ENCODE measurements around the gene PRRC2A. TPM values are rescaled to one million over a fixed set of nuclear protein-coding genes. Genes with fewer than 3 reads are reported as not detected.
A peak's percentile ranks its signal among the peaks of the same experiment; 100 is the strongest.

Gene PRRC2A
- polyA plus RNA-seq, 1 donor = 122 TPM

- no peak for DNase-seq
- Histone ChIP-seq H3K27ac (ENCODE audit: low read length) (peak overlapping the region; percentile 91), H3K4me3 (ENCODE audit: low read length) (peak overlapping the region; percentile 94), H3K27me3 (ENCODE audit: control insufficient read depth, insufficient read depth, low read length) (no peaks in the 10 kb centered on the region), H3K4me1 (ENCODE audit: control insufficient read depth, insufficient read depth, low read length) (peaks cover 40% of the 10 kb centered on the region), H3K9me3 (ENCODE audit: control insufficient read depth, low read depth, low read length) (no peaks in the 10 kb centered on the region), H3K36me3 (ENCODE audit: control insufficient read depth, insufficient read depth, low read length) (peaks cover 27% of the 10 kb centered on the region)
- no CpG with 5 or more reads among the region's 12 CpGs for WGBS (ENCODE audit: insufficient coverage, low lambda C conversion rate)
Measured at GRCh38 chr6:31661262-31662123, 41.0 kb downstream of the PRRC2A start.

- WGBS (ENCODE audit: insufficient coverage, low lambda C conversion rate) = 100% methylated on average over 1 of the region's 12 CpGs
- H3K27ac ChIP-seq (ENCODE audit: low read length) = no peak overlapping the region
Measured at GRCh38 chr6:31662124-31662723, 41.7 kb downstream of the PRRC2A start.

GRCh38 chr6:31663126-31663960 is 42.8 kb downstream of the PRRC2A start:
- H3K27me3 ChIP-seq (ENCODE audit: control insufficient read depth, insufficient read depth, low read length) = no peaks in the 10 kb centered on the region
- H3K4me1 ChIP-seq (ENCODE audit: control insufficient read depth, insufficient read depth, low read length) = peaks cover 38% of the 10 kb centered on the region
- 20% methylated on average over 1 of the region's 9 CpGs for WGBS (ENCODE audit: insufficient coverage, low lambda C conversion rate)
- peak overlapping the region; percentile 97 for H3K27ac ChIP-seq (ENCODE audit: low read length)
- H3K9me3 ChIP-seq (ENCODE audit: control insufficient read depth, low read depth, low read length) = no peaks in the 10 kb centered on the region
- H3K4me3 ChIP-seq (ENCODE audit: low read length) = peak overlapping the region; percentile 93
- peaks cover 29% of the 10 kb centered on the region for H3K36me3 ChIP-seq (ENCODE audit: control insufficient read depth, insufficient read depth, low read length)
- peak in 1 of 2 donors; percentile 72 for DNase-seq

More at GRCh38 chr6:31662124-31662723, 41.7 kb downstream of the PRRC2A start:
- Histone ChIP-seq H3K4me3 (ENCODE audit: low read length) (no peak overlapping the region), H3K27me3 (ENCODE audit: control insufficient read depth, insufficient read depth, low read length) (no peaks in the 10 kb centered on the region), H3K36me3 (ENCODE audit: control insufficient read depth, insufficient read depth, low read length) (peaks cover 28% of the 10 kb centered on the region), H3K9me3 (ENCODE audit: control insufficient read depth, low read depth, low read length) (no peaks in the 10 kb centered on the region), H3K4me1 (ENCODE audit: control insufficient read depth, insufficient read depth, low read length) (peaks cover 43% of the 10 kb centered on the region)
- DNase-seq = no peak

- peaks cover 30% of the 10 kb centered on the region for H3K4me1 ChIP-seq (ENCODE audit: control insufficient read depth, insufficient read depth, low read length)
Measured at GRCh38 chr6:31663961-31664789, 43.7 kb downstream of the PRRC2A start.

GRCh38 chr6:31664790-31665500 is 44.4 kb downstream of the PRRC2A start, which contains the start of gene GPANK1:
Gene GPANK1 (minus strand): TSS chr6:31664997. CDS start chr6:31664478, 519 bp downstream.
- H3K9me3 ChIP-seq (ENCODE audit: control insufficient read depth, low read depth, low read length) = no peaks in the 10 kb centered on the region
- peaks cover 42% of the 10 kb centered on the region for H3K36me3 ChIP-seq (ENCODE audit: control insufficient read depth, insufficient read depth, low read length)
- H3K4me3 ChIP-seq (ENCODE audit: low read length) = peak within 1 kb of the TSS; percentile 93
- H3K27ac ChIP-seq (ENCODE audit: low read length) = peak within 1 kb of the TSS; percentile 97
- peak; percentile 95 for DNase-seq
- WGBS (ENCODE audit: insufficient coverage, low lambda C conversion rate) = no CpG with 5 or more reads among the region's 39 CpGs
- H3K27me3 ChIP-seq (ENCODE audit: control insufficient read depth, insufficient read depth, low read length) = no peaks in the 10 kb centered on the region
- peaks cover 25% of the 10 kb centered on the region for H3K4me1 ChIP-seq (ENCODE audit: control insufficient read depth, insufficient read depth, low read length)

More at GRCh38 chr6:31663961-31664789, 43.7 kb downstream of the PRRC2A start:
- DNase-seq = peak in 1 of 2 donors; percentile 54
- peak overlapping the region; percentile 93 for H3K4me3 ChIP-seq (ENCODE audit: low read length)
- 0% methylated on average over 2 of the region's 17 CpGs for WGBS (ENCODE audit: insufficient coverage, low lambda C conversion rate)
- H3K27ac ChIP-seq (ENCODE audit: low read length) = peak overlapping the region; percentile 97
- no peaks in the 10 kb centered on the region for H3K27me3 ChIP-seq (ENCODE audit: control insufficient read depth, insufficient read depth, low read length)
- peaks cover 34% of the 10 kb centered on the region for H3K36me3 ChIP-seq (ENCODE audit: control insufficient read depth, insufficient read depth, low read length)
- no peaks in the 10 kb centered on the region for H3K9me3 ChIP-seq (ENCODE audit: control insufficient read depth, low read depth, low read length)

- H3K27me3 ChIP-seq (ENCODE audit: control insufficient read depth, insufficient read depth, low read length) = no peaks in the 10 kb centered on the region
- H3K4me1 ChIP-seq (ENCODE audit: control insufficient read depth, insufficient read depth, low read length) = peaks cover 25% of the 10 kb centered on the region
- no CpG with 5 or more reads among the region's 63 CpGs for WGBS (ENCODE audit: insufficient coverage, low lambda C conversion rate)
- peak; percentile 97 to 98 for DNase-seq
- H3K27ac ChIP-seq (ENCODE audit: low read length) = peak within 1 kb of the TSS; percentile 97
- peaks cover 50% of the 10 kb centered on the region for H3K36me3 ChIP-seq (ENCODE audit: control insufficient read depth, insufficient read depth, low read length)
- no peaks in the 10 kb centered on the region for H3K9me3 ChIP-seq (ENCODE audit: control insufficient read depth, low read depth, low read length)
- H3K4me3 ChIP-seq (ENCODE audit: low read length) = peak within 1 kb of the TSS; percentile 93
Measured at GRCh38 chr6:31665501-31666336, 45.2 kb downstream of the PRRC2A start, which contains the start of gene CSNK2B. Gene CSNK2B (plus strand): TSS chr6:31666080. CDS start chr6:31666832, 752 bp downstream.

GRCh38 chr6:31666337-31666965 is 45.9 kb downstream of the PRRC2A start:
- H3K4me3 ChIP-seq (ENCODE audit: low read length) = peak overlapping the region; percentile 93
- peak overlapping the region; percentile 97 for H3K27ac ChIP-seq (ENCODE audit: low read length)
- H3K9me3 ChIP-seq (ENCODE audit: control insufficient read depth, low read depth, low read length) = no peaks in the 10 kb centered on the region
- H3K36me3 ChIP-seq (ENCODE audit: control insufficient read depth, insufficient read depth, low read length) = peaks cover 57% of the 10 kb centered on the region
- H3K4me1 ChIP-seq (ENCODE audit: control insufficient read depth, insufficient read depth, low read length) = peaks cover 19% of the 10 kb centered on the region
- 11% methylated on average over 6 of the region's 15 CpGs for WGBS (ENCODE audit: insufficient coverage, low lambda C conversion rate)
- no peaks in the 10 kb centered on the region for H3K27me3 ChIP-seq (ENCODE audit: control insufficient read depth, insufficient read depth, low read length)
- DNase-seq = no peak

GRCh38 chr6:31669676-31670075 is 49.2 kb downstream of the PRRC2A start, which contains the start of gene LY6G5B:
Gene LY6G5B (plus strand): TSS chr6:31669976. CDS start chr6:31670951, 975 bp downstream.
- no peak for DNase-seq
- Histone ChIP-seq H3K36me3 (ENCODE audit: control insufficient read depth, insufficient read depth, low read length) (peaks cover 64% of the 10 kb centered on the region), H3K4me1 (ENCODE audit: control insufficient read depth, insufficient read depth, low read length) (peaks cover 3% of the 10 kb centered on the region), H3K9me3 (ENCODE audit: control insufficient read depth, low read depth, low read length) (no peaks in the 10 kb centered on the region), H3K4me3 (ENCODE audit: low read length) (no peak within 1 kb of the TSS), H3K27ac (ENCODE audit: low read length) (no peak within 1 kb of the TSS), H3K27me3 (ENCODE audit: control insufficient read depth, insufficient read depth, low read length) (no peaks in the 10 kb centered on the region)
- 70% methylated on average over 2 of the region's 8 CpGs for WGBS (ENCODE audit: insufficient coverage, low lambda C conversion rate)
